ENCODE results near the gene KICS2.

DNA sequence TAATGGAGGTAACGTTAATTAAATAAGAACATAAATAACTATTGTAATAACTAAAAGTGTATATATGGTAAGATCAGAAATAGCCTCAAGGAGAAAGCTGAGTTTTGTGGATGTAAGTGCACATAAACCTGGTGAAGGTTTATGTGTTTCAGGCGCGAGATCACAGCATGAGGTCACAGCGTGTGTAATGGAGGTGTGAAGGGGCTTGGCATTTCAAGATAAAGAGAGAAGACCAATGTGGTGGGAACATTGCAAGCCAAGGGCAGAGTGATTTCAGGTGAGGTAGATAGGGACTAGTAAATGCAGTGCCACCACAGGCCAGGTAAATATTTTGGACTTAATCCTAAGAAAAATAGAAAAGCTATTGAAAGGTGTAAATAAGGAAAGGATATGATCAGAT lies 21.7 kb upstream of the KICS2 start:
- TF ChIP-seq, protein P1, sequence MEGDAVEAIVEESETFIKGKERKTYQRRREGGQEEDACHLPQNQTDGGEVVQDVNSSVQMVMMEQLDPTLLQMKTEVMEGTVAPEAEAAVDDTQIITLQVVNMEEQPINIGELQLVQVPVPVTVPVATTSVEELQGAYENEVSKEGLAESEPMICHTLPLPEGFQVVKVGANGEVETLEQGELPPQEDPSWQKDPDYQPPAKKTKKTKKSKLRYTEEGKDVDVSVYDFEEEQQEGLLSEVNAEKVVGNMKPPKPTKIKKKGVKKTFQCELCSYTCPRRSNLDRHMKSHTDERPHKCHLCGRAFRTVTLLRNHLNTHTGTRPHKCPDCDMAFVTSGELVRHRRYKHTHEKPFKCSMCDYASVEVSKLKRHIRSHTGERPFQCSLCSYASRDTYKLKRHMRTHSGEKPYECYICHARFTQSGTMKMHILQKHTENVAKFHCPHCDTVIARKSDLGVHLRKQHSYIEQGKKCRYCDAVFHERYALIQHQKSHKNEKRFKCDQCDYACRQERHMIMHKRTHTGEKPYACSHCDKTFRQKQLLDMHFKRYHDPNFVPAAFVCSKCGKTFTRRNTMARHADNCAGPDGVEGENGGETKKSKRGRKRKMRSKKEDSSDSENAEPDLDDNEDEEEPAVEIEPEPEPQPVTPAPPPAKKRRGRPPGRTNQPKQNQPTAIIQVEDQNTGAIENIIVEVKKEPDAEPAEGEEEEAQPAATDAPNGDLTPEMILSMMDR (IDR thresholded peaks at IDR 0.05; ENCODE audit: low read length): no peak
- TF ChIP-seq EZH2 (optimal IDR thresholded peaks at IDR 0.05; ENCODE audit: low read depth, low read length): no peak
